ENCODE results near the gene PPM1E. TPM values are rescaled to one million over a fixed set of nuclear protein-coding genes. Genes with fewer than 3 reads are reported as not detected.
"Not testable (repeated sequence)": the region's sequence is repeated elsewhere in the genome, so short reads cannot be mapped to it uniquely, and the experiment has no call there.

PPM1E gene
- total RNA-seq, 6 experiments from 2014 or later, result 0.61 to 1.3 (median 0.97) TPM

DNA sequence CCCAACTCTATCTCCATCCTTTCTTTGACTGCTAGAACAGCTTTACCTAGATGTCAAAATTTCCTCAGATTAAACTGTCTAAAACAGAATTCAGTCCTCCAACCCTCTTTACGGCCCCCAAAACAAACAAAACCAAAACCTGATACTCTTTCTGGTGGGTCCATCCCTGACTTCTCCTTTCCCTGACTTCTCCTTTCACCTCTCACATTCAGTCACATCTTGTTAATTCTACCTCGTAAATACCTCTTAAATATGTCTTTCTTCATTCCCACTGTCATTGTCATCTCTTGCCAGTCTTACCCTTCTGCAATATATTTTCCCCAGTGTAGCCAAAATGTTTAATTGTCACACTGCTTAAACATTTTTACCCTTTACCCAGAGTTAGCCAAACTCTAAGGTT, 4.6 kb downstream of the PPM1E start:
- Histone ChIP-seq H3K36me3 (no peaks in the 10 kb centered on the region), H3K27ac (no peak overlapping the region), H3K4me3 (no peak overlapping the region), H3K27me3 (no peaks in the 10 kb centered on the region), H3K4me1 (peaks cover 0 to 2% (median 0%) of the 10 kb centered on the region in 4 donors), H3K9me3 (no peaks in the 10 kb centered on the region)
- TF ChIP-seq, protein P1, sequence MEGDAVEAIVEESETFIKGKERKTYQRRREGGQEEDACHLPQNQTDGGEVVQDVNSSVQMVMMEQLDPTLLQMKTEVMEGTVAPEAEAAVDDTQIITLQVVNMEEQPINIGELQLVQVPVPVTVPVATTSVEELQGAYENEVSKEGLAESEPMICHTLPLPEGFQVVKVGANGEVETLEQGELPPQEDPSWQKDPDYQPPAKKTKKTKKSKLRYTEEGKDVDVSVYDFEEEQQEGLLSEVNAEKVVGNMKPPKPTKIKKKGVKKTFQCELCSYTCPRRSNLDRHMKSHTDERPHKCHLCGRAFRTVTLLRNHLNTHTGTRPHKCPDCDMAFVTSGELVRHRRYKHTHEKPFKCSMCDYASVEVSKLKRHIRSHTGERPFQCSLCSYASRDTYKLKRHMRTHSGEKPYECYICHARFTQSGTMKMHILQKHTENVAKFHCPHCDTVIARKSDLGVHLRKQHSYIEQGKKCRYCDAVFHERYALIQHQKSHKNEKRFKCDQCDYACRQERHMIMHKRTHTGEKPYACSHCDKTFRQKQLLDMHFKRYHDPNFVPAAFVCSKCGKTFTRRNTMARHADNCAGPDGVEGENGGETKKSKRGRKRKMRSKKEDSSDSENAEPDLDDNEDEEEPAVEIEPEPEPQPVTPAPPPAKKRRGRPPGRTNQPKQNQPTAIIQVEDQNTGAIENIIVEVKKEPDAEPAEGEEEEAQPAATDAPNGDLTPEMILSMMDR (IDR thresholded peaks at IDR 0.05), result no peak
- no peak for TF ChIP-seq POLR2A (IDR thresholded peaks at IDR 0.05)
- 75% methylated on average over 2 of the region's 2 CpGs for WGBS (ENCODE audit: insufficient coverage, low coverage, low lambda C conversion rate, missing lambda C conversion rate)
- intact Hi-C loops (cut with DNase I), result no loop called here
- DNase-seq (no peak), ATAC-seq (no peak)

DNA sequence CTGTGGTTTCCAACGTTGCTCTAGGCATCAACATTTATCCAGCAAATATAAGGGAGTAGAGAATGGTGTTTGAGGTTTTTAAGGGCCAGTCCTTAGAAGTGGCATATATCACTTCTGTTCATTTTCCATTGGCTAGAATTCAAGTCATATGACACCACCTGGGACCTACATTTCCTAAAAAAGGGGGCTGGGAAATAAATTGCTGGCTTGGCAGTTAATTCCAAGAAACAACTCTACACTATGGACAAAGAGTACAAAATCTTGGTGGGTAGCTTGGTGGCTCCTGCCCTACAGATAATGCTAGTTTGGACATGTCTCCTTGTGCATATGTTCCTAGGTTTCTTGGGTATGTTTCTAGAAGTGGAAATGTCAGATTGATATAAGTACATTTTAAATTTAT, 7.6 kb downstream of the PPM1E start:
- 62% methylated on average over 1 of the region's 1 CpG for WGBS (ENCODE audit: insufficient coverage, low coverage, low lambda C conversion rate, missing lambda C conversion rate)
- intact Hi-C loops (cut with DNase I), result no loop called here
- no peak for DNase-seq
- H3K4me1 ChIP-seq, result no peaks in the 10 kb centered on the region
- ATAC-seq, result no peak
- no peaks in the 10 kb centered on the region for H3K27me3 ChIP-seq
- TF ChIP-seq, protein P1 (IDR thresholded peaks at IDR 0.05), result no peak
- no peak for TF ChIP-seq POLR2A (IDR thresholded peaks at IDR 0.05)
- no peaks in the 10 kb centered on the region for H3K9me3 ChIP-seq
- H3K36me3 ChIP-seq, result no peaks in the 10 kb centered on the region
- no peak overlapping the region for H3K4me3 ChIP-seq
- H3K27ac ChIP-seq, result no peak overlapping the region

GRCh38 chr17:58764373-58764772, 8.7 kb downstream of the PPM1E start:
- no peak overlapping the region for H3K27ac ChIP-seq
- DNase-seq (no peak), ATAC-seq (no peak)
- no peak for TF ChIP-seq POLR2A (IDR thresholded peaks at IDR 0.05)
- TF ChIP-seq, protein P1 (IDR thresholded peaks at IDR 0.05), result no peak
- intact Hi-C loops (cut with DNase I), result no loop called here
- 64% methylated on average over 4 of the region's 5 CpGs for WGBS (ENCODE audit: insufficient coverage, low coverage, low lambda C conversion rate, missing lambda C conversion rate)
- H3K9me3 ChIP-seq, result no peaks in the 10 kb centered on the region
- no peaks in the 10 kb centered on the region for H3K36me3 ChIP-seq
- H3K27me3 ChIP-seq, result no peaks in the 10 kb centered on the region
- no peak overlapping the region for H3K4me3 ChIP-seq
- H3K4me1 ChIP-seq, result no peaks in the 10 kb centered on the region

DNA sequence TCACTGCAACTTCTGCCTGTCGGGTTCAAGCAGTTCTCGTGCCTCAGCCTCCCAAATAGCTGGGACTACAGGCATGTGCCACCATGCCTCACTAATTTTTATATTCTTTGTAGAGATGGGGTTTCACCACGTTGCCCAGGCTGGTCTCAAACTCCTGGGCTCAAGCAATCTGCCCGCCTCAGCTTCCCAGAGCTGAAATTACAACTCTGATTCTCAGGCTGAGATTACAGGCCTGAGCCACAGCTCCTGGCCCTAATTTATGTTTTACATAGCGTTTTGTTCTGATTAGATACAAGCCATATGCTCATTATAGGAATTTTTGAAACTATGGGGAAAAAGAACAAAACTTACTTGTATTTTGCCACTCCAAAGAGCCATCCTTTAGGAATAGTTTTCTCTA, 22.8 kb downstream of the PPM1E start:
- H3K36me3 ChIP-seq; H3K9me3 ChIP-seq; H3K4me3 ChIP-seq; H3K4me1 ChIP-seq; intact Hi-C loops (cut with DNase I); ATAC-seq; H3K27ac ChIP-seq; DNase-seq; H3K27me3 ChIP-seq: not testable (repeated sequence)
- WGBS (ENCODE audit: insufficient coverage, low coverage, low lambda C conversion rate, missing lambda C conversion rate), result 81% methylated on average over 5 of the region's 5 CpGs

- 40% methylated on average over 1 of the region's 1 CpG for WGBS (ENCODE audit: insufficient coverage, low coverage, low lambda C conversion rate, missing lambda C conversion rate)
Observed at GRCh38 chr17:58779446-58779845, 23.8 kb downstream of the PPM1E start.

More at GRCh38 chr17:58779446-58779845, 23.8 kb downstream of the PPM1E start:
- no peaks in the 10 kb centered on the region for H3K9me3 ChIP-seq
- intact Hi-C loops (cut with DNase I), result no loop called here
- H3K4me1 ChIP-seq, result no peaks in the 10 kb centered on the region
- no peaks in the 10 kb centered on the region for H3K27me3 ChIP-seq
- ATAC-seq (no peak), DNase-seq (no peak)
- H3K27ac ChIP-seq, result no peak overlapping the region
- no peaks in the 10 kb centered on the region for H3K36me3 ChIP-seq
- TF ChIP-seq, protein P1 (IDR thresholded peaks at IDR 0.05), result no peak
- no peak for TF ChIP-seq POLR2A (IDR thresholded peaks at IDR 0.05)
- no peak overlapping the region for H3K4me3 ChIP-seq

Data from right lobe of liver (tissue), 6 donors.